Heart right ventricle (tissue), 16 donors: ENCODE results near the gene DYNC1I1. TPM values are rescaled to one million over a fixed set of nuclear protein-coding genes. Genes with fewer than 3 reads are reported as not detected.

ENCODE experiments used
- ATAC-seq, 8 donors: fragments of 200-7000 bp; cut with Tn5 transposase; one replicate each; pipeline ENCODE4 v1.9.1; 2020; ENCODE audit warnings: mild to moderate bottlenecking in 8 of 8, moderate library complexity in 8 of 8, moderate number of reproducible peaks in 1 of 8
- DNase-seq, 2 donors: peaks; one replicate each; pipeline ENCODE4 v3.0.0-alpha.2; 2020
- H3K27ac ChIP-seq, 10 donors: fragments of 200-600 bp; sonication (generic) in 2 of 10; one replicate each; pipeline versions ENCODE4 v1.5.0 to v1.8.0; 2020 to 2022; ENCODE audit warnings: mild to moderate bottlenecking in 3 of 10
- H3K27me3 ChIP-seq, 7 donors: fragments of 200-600 bp; one replicate each; pipeline ENCODE4 v1.8.0; 2021 to 2022; ENCODE audit warnings: mild to moderate bottlenecking in 2 of 7
- H3K36me3 ChIP-seq, 9 donors: fragments of 200-600 bp; sonication (generic) in 1 of 9; one replicate each; pipeline versions ENCODE4 v1.5.0 to v1.8.0; 2020 to 2022; ENCODE audit warnings: mild to moderate bottlenecking in 2 of 9
- H3K4me1 ChIP-seq, 9 donors: fragments of 200-600 bp; sonication (generic) in 1 of 9; one replicate each; pipeline versions ENCODE4 v1.5.0 to v1.8.0; 2020 to 2022; ENCODE audit warnings: mild to moderate bottlenecking in 4 of 9
- H3K4me3 ChIP-seq, 10 donors: fragments of 200-600 bp; sonication (generic) in 2 of 10; one replicate each; pipeline versions ENCODE4 v1.5.0 to v1.8.0; 2020 to 2022; ENCODE audit warnings: mild to moderate bottlenecking in 7 of 10, moderate library complexity in 2 of 10
- H3K9me3 ChIP-seq, 11 donors: fragments of 200-600 bp in 10 of 11; sonication (generic) in 2 of 11; one replicate each; pipeline versions ENCODE4 v1.5.0 to v1.8.0; 2013 to 2022; ENCODE audit warnings: mild to moderate bottlenecking in 2 of 11, control low read depth in 1 of 11, moderate library complexity in 1 of 11
- WGBS, 2 donors: extraction: QIAGEN DNeasy Blood & Tissue Kit; methylation state at CpG; one replicate each; pipeline ENCODE4 v1.1.7; 2013; ENCODE audit warnings: inconsistent platforms in 1 of 2; 5-methylcytosine and 5-hydroxymethylcytosine counted together
- intact Hi-C, 10 donors: fragments of 100-400 bp; cut with DNase I; formaldehyde crosslinking; loops; one replicate each; pipeline versions ENCODE4 v1.11.1 to v1.14.2; 2022
- polyA plus RNA-seq, 2 donors: library from polyadenylated mRNA; stranded (reverse); fragments of 200-250 nt; gene quantifications; one replicate each; pipeline ENCODE4 v1.2.3, GENCODE V29; 2013
- total RNA-seq, 10 donors: library from RNA; stranded (reverse); fragmentation: NEBNext Ultra II Directional in 3 of 10; extraction: Animal tissue kit (Norgen Biotek cat#: 25700) in 3 of 10; gene quantifications; one replicate each; pipeline versions ENCODE4 v1.2.1 to v1.2.4, GENCODE V29; 2021 to 2023
- TF ChIP-seq, protein P1 (sequence below), 9 donors: fragments of 200-600 bp; sonication (generic) in 2 of 9; IDR thresholded peaks; one replicate each; pipeline versions ENCODE4 v1.5.0 to v1.8.0; 2021 to 2022; ENCODE audit warnings: antibody characterized with exemption in 9 of 9, mild to moderate bottlenecking in 5 of 9, moderate library complexity in 1 of 9
- donor health status: Arrhythmogenic right ventricular cardiomyopathy.
- donor health status: ischemic (EF 13 %, LVEDD 7.1; RV severe dilation, severe dysfunction).
- donor health status: healthy with polysubstance abuse.
- donor health status: DM: no; HTN: yes; CAD: no.
- donor health status: DM: no; HTN: no; CAD: no.
- donor health status: ischemic (EF 25% LVEDD 6.9; RV normal size, moderate dysfunction).
- donor health status: ischemic (EF 25% LVEDD 5.7; RV mildly dilated, moderate dysfunction).
- donor health status: healthy.
- donor health status: DM: yes; HTN: yes; CAD: no.
- donor health status: Ischemic cardiomyopathy.
- donor health status: ischemic (EF 35%, LVEDD 5.7; RV mildly dilated, moderate dysfunction).
- donor health status: nonischemic (EF 11% LVEDD 7.7; RV severe dilation, severe dysfunction).
- donor health status: DM: yes; HTN: yes; CAD: no.
- donor health status: PGD.
- donor health status: ischemic (EF 29% LVEDD 5.4; RV normal size, mild dysfunction).
- donor health status: nonischemic (EF 23%, LVEDD 6.1; RV moderate dilation, normal function).

The DYNC1I1 gene
- total and polyA plus RNA-seq, 12 donors, result 6.4 to 43.4 (median 35.6) TPM

DNA sequence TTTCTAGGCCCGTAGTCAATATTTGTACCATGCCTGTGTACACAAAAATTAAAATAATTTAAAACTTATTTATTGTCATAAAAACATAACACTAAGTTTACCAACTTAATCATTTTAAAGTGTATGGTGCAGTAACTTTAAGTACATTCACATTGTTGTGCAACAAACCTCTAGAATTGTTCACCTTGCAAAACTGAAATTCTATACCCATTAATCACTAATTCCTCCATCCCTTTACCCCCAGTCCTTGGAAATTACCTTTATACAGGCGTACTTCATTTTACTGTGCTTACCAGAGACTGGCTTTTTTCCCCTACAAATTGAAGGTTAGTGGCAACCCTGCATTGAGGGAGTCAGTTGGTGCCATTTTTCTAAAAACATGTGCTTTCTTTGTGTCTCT is 6.3 kb upstream of the DYNC1I1 start:
- Histone ChIP-seq H3K27me3 (no peaks in the 10 kb centered on the region), H3K27ac (no peak overlapping the region), H3K36me3 (no peaks in the 10 kb centered on the region), H3K9me3 (no peaks in the 10 kb centered on the region), H3K4me1 (no peaks in the 10 kb centered on the region), H3K4me3 (no peak overlapping the region)
- intact Hi-C loops, result no loop called here
- TF ChIP-seq, protein P1, sequence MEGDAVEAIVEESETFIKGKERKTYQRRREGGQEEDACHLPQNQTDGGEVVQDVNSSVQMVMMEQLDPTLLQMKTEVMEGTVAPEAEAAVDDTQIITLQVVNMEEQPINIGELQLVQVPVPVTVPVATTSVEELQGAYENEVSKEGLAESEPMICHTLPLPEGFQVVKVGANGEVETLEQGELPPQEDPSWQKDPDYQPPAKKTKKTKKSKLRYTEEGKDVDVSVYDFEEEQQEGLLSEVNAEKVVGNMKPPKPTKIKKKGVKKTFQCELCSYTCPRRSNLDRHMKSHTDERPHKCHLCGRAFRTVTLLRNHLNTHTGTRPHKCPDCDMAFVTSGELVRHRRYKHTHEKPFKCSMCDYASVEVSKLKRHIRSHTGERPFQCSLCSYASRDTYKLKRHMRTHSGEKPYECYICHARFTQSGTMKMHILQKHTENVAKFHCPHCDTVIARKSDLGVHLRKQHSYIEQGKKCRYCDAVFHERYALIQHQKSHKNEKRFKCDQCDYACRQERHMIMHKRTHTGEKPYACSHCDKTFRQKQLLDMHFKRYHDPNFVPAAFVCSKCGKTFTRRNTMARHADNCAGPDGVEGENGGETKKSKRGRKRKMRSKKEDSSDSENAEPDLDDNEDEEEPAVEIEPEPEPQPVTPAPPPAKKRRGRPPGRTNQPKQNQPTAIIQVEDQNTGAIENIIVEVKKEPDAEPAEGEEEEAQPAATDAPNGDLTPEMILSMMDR (IDR thresholded peaks at IDR 0.05), result no peak
- WGBS, 2 donors, result 90 to 92% methylated on average over 2 of the region's 2 CpGs
- DNase-seq (no peak), ATAC-seq (no peak)

DNA sequence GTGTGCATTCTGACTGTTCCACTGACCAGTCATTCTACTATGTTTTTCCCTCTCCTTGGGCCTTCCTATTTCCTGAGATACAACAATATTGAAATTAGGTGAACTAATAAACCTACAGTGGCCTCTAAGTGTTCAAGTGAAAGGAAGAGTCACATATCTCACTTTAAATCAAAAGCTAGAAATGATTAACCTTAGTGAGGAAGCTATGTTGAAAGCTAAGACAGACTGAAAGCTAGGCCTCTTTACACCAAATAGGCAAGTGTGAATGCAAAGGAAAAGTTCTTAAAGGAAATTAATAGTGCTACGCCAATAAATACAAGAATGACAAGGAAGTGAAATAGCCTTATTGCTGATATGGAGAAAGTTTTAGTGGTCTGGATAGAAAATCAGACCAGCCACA is 5.7 kb upstream of the DYNC1I1 start:
- DNase-seq (no peak), ATAC-seq (no peak)
- Histone ChIP-seq H3K27ac (no peak overlapping the region), H3K9me3 (no peaks in the 10 kb centered on the region), H3K4me3 (no peak overlapping the region), H3K36me3 (no peaks in the 10 kb centered on the region), H3K4me1 (no peaks in the 10 kb centered on the region), H3K27me3 (no peaks in the 10 kb centered on the region)
- TF ChIP-seq, protein P1 (IDR thresholded peaks at IDR 0.05), result no peak
- intact Hi-C loops, result no loop called here
- 92 to 96% methylated on average over 1 of the region's 1 CpG for WGBS, 2 donors

DNA sequence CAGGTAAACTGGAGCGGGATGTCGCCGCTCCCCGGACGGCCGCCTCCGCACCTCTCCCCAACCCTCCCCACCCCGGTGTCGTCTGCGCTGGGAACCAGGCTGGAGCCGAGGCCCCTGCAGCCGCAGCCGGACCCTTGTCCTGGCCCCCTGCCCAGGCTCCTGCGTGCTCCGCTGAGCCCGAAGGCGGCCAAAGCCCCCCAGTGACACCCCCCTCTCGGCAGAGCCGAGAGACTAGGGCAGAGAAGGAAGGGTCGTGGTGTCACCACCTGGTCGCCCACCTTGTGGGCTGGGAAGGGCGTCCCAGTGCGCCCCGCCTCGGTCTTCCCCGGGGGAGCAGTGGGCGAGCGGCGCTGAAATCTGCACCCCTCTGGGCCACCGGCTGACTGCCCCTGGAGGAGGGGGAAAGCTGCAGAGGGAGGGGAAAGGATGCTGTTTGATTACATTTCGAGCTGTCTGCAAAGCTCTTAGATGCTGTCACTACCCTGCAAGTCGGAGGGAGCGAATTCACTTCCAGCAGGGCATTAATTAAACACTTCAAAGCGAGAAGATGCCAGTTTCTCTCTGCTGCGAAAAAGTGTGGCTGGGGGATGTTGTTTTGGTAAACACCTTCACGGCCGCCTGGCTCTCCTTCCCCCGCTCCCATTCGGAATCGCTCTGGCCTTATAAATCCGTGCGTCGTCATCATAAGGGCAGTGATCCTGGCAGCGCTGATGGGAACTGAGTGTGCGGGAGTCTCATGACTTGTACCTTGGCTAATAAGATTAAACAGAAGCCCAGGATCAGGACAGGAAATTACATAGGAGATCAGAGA is 622 bp downstream of the DYNC1I1 start:
- DNase-seq (peak; percentile 23 to 33), ATAC-seq (peak; percentile 49 to 86 (median 77))
- TF ChIP-seq, protein P1 (IDR thresholded peaks at IDR 0.05), result no peak
- H3K4me1 ChIP-seq, result peaks cover 0 to 23% (median 14%) of the 10 kb centered on the region in 9 donors
- H3K9me3 ChIP-seq, result no peaks in the 10 kb centered on the region
- intact Hi-C loops, result loop anchor here in 1 of 10 donors (10.0 kb wide), 1 partner anchor 82 kb away; no protein-coding TSS in a partner anchor
- H3K36me3 ChIP-seq, result no peaks in the 10 kb centered on the region
- H3K4me3 ChIP-seq, result peak overlapping the region; percentile 32 to 95 (median 71)
- 7% methylated on average over 45 of the region's 45 CpGs for WGBS, 2 donors
- peak overlapping the region; percentile 43 to 87 (median 76) for H3K27ac ChIP-seq
- peaks cover 0 to 17% (median 0%) of the 10 kb centered on the region in 7 donors for H3K27me3 ChIP-seq

DNA sequence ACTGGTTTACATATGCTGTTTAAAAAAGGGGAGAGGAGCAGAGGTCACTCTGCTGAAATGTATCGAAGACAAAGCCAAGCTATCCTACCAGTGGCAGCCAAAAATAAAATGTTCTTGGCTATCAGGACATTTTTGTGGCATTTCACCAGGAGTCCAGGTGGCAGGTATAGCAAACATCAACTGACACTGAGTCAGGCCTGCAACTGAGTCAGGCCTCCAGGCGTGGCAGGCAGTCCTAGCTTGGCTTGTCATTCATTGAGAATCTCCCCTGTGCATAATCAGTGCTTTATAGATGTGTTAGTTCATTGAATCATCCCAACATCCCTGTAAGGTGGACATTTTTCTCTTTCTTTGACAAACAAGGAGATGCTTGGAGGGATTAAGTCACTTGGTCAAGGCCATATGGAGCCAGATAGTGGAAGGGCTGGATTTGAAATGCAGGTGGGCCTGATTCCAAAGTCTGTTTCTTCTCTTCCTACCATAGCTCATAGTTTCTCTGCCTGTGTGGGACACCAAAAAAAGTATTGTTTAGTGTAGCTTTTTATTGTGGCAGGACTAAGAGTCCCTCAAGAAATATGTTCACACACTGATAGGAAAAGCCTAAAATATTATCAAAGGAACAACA is 4.3 kb downstream of the DYNC1I1 start:
- no peak overlapping the region for H3K4me3 ChIP-seq
- 82 to 89% methylated on average over 2 of the region's 2 CpGs for WGBS, 2 donors
- ATAC-seq (no peak), DNase-seq (no peak)
- no peak overlapping the region for H3K27ac ChIP-seq
- peaks cover 0 to 17% (median 0%) of the 10 kb centered on the region in 7 donors for H3K27me3 ChIP-seq
- H3K9me3 ChIP-seq, result peaks cover 0 to under 1% (median 0%) of the 10 kb centered on the region in 11 donors
- TF ChIP-seq, protein P1 (IDR thresholded peaks at IDR 0.05), result no peak
- H3K36me3 ChIP-seq, result no peaks in the 10 kb centered on the region
- peaks cover 0 to 23% (median 14%) of the 10 kb centered on the region in 9 donors for H3K4me1 ChIP-seq
- intact Hi-C loops, result loop anchor here in 1 of 10 donors (10.0 kb wide), 1 partner anchor 78 kb away; no protein-coding TSS in a partner anchor
